GM18507 (cell line): ENCODE data around the gene ERC1.
A peak's percentile ranks its signal among the peaks of the same experiment; 100 is the strongest.

Source experiments
- DNase-seq: peaks from one replicate; pipeline ENCODE4 v3.0.0; 2011; ENCODE audit warnings: low read depth; ENCODE audit not compliant: insufficient read length; ENCODE audit errors: extremely low spot score
- FAIRE-seq: peaks from 2 replicates; lab custom pipeline; 2011; peaks lifted over from hg19 to GRCh38; lab: Jason Lieb, UNC

The ERC1 gene

DNA sequence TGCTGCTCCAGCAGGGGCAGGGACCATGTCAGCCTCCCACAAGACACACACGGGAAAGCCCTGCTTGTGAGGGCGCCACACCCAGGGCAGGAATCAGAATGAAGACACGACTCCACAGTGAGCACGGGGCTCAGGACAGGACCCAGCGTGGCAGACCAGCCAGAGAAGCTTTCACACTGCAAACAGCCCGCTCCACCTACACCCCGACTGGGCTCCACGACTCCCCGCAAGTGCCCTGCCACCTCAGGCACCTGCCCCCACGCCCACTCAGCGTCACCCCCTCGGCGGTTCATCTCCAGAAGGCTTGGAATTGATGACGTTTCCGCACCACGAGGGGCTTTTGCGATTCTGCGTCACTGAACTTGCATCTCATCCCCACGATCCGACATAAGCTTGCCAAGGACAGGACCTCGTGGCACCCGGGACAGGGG lies 512.3 kb downstream of the ERC1 start:
- DNase-seq (no peak), FAIRE-seq (no peak)

DNA sequence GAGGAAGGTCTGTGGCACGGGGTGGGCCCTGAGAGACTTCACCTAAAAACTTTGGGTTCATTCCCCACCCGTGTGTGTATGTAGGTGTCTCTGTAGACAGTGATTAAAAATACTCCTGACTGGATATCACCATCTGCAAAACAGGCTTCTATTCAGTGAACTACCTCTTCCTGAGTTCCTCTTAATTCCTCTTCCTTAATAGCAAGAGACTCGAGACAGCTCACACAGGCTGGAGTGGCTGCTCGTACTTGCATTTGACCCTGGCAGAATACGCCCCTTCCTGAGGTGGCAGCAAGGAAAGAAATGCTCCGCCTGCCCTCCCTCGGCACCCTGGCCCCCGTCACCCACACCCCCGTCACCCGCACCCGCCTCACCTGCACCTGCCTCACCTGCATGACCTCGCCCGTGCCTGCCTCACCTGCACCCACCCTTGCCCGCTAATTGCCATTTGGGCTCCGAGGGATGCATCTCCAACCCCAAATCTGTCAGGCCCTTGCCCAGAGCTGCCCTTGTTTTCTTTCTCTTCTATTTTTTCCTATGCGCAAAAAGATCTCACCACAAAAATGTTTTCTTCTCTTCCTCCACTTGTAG lies 513.4 kb downstream of the ERC1 start:
- FAIRE-seq (no peak), DNase-seq (no peak)

DNA sequence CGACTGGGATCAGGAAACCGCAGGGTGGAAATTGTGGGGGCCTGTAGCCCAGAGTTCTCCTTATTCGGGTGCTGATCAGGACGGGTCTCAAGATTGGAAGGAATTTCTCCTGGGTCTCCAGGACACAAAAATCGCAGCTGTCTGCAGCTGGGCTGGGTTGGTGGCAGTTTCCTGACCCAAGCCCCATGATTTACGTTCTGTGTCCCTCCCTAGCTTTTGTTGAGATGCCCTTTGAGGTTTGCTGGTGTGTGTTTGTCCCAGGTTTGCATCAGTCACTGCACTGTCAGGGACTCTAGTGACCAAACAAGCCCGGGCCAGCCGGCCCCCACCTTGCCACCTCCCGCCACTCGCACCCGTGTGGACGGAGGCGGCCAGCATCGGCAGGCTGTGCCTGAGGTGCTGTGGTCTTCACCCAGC lies 513.9 kb downstream of the ERC1 start:
- DNase-seq (no peak), FAIRE-seq (no peak)

DNA sequence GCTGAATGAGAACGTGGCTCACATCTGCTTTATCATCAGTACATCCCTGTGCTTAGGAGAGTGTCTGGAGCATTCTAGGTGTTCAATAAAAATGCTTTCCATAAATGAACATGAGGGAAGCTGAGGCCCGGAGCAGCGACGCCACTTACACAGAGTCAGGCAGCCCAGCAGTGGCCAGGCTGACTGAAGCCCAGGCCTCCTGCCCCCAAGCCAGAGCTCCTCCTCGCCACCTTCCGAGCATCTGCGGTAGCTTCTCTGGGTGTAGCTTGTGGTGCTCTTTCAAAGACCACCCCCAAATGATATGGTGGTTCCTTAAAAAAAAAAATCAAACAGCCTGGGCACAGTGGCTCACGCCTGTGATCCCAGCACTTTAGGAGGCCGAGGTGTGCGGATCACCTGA lies 514.6 kb downstream of the ERC1 start:
- FAIRE-seq: no peak
- DNase-seq: no peak

DNA sequence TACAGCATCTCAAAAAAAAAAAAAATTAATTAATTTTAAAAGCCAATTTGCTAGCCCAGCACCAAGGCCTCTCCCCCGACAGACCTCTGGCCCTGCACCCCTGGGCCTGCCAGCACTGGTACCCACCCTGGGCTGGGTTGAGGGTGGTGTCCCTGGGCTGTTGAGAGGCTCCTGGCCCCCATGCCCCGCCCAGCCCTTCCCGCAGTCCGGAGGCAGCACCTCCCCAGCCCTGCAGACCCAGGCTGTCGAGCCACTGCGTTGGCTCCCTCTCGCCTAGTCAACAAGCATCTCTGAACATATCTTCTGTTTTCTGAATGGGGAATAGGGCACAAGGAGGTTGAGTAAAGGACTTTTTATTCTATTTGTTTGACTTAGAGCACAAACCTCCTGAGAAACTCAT lies 516.3 kb downstream of the ERC1 start:
- no peak for DNase-seq
- FAIRE-seq: no peak

DNA sequence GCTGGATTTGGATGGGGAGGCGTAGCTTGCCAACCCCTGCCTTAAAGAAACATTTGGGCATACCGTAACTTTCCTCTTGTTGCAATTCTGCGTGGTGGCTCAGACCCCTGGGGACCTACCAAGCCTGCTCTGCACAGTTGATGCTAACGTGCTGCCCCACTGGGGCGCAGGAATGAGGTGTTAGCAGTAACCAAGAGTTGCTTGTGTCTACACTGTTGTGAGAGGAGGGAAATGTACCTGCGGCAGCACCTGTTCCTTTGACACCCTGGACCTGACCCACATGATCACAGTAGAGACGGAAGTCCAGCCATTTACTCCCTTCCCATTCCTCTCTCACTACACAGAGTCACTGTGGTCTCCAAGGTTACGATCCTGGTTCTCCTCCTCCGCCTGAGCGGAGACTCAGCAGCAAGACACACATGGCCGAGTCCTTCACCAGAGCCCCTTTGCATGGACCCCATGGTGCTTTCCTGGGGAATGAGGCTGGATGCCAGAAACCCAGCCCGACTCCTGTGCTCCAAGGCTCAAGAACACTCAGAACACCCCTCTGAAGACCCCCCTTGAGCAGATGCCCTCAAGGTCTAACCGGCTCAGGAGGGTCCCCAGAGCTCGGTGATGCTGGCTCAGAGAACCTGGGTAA lies 518.5 kb downstream of the ERC1 start:
- no peak for FAIRE-seq

DNA sequence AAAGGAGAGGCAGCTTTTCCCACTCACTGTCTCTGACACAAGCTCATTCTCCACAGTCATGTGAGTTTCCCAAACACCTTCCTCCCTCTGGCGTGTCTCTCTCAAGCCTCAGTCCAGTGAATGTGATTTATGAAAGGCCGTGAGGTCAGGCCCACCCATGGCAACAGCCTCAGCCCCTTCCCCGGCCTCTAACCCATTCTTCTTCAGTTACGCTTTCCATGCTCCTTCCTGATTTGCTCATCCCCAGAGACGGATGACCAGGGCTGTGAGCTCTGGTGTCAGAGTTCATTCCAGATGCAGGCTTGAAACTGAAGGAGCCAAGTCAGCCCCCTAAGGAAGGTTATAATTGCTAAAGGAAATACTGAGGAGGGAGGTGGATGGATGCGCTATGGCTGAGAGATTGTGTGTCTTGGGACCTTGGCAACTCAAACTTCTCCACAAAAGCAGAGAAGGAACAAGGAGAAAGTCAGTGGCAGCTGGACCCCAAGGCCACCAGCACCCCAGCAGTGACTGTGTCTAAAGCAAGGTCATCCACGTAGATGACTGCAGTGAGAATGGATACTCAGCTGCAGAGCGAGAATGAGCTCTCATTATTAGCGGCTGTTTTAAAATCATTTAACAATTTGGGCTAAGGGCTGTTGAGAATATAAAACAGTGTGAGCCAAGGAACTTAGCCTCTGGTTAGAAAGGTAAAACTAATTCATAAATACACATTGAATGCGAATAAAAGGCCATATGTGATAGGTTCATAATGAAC lies 519.2 kb downstream of the ERC1 start:
- no peak for DNase-seq
- no peak for FAIRE-seq

More for the DNA sequence above, 518.5 kb downstream of the ERC1 start:
- DNase-seq: no peak

DNA sequence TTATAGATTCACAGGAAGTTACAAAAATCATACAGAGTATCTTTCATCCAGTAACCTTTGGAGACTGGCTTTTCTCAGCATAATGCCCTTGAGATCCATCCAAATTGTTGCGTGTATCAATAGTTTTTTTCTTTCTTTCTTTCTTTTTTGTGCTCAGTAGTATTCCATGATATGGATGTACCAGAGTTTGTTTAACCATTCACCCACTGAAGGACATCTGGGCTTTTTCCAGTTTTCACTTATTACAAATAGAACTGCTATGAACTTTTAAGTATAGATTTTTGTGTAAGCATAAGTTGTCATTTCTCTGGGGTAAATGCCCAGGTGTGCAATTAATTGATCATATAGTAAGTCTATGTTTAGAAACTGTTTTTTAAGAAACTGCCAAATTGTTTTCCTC lies 524.0 kb downstream of the ERC1 start:
- DNase-seq (no peak), FAIRE-seq (no peak)

DNA sequence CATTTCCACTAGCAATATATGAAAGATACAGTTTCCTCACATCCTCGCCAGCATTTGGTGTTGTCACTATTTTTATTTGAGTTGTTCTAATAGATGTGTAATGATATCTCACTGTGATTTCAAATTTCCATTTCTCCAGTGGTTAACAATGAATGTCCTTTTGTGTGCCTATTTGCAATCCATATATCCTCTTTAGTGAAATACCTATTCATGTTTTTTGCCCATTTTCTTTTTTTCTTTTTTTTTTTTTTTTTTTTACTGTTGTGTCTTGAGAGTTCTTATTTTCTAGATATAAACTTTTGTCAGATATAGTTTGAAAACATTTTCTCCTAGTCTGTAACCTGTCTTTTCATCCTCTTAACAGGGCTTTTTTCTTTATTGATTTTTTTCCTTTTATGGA lies 524.4 kb downstream of the ERC1 start:
- no peak for FAIRE-seq
- DNase-seq: no peak

DNA sequence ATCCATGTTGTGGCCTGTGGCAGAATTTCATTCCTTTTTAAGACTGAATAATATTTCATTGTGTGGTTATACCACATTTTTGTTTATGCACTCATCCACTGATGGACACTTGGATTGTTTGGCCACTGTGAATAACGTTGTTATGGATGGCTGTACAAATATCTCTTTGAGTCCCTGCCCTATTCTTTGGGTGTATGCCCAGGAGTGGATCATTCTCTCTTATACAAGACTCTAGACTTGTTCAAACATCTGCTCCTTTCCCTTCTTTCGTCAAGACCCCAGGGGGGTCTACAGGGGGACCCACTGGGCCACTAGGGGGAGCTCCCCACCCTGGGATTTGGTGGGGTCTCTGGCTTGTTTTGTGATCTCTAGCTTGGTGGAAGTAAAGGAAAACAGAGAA lies 526.0 kb downstream of the ERC1 start:
- FAIRE-seq: peak; percentile 59
- DNase-seq: no peak

DNA sequence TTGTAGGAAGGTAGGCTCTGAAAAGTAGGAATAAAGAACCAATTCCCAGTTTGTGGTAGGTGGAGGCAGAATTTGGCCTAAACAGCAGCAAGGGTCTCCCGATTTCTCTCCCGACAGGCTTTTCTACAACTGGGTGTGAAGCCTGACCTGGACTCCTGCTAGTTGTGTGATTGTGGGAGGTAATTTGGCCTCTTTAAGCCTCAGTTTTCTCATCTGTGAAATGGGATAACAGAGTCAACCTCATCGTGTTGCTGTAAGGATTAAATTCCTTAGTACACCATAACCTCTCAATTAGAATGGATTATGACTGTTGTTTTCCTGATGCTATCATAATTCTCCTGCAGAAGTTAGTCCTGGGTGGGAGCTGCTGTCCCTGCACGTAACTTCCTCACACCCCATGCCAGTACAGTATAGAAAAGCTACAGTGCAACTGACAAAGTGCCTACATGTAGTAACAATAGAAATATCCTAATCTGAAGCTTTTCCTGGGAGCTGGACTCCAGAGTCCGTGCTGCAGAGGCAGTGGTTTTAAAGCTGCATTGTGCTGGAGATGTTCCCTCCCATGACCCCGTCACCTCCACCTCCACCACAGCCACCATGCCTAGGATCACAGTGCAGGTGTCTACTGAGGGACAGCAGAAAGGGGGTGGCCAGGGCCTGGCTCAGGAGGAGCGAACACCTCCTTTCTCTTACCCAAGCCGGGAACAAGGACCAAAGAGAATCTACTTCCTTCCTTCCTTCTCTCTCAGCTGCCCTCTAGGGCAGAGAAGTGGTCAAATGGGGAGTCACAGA lies 526.9 kb downstream of the ERC1 start:
- no peak for DNase-seq
- no peak for FAIRE-seq

DNA sequence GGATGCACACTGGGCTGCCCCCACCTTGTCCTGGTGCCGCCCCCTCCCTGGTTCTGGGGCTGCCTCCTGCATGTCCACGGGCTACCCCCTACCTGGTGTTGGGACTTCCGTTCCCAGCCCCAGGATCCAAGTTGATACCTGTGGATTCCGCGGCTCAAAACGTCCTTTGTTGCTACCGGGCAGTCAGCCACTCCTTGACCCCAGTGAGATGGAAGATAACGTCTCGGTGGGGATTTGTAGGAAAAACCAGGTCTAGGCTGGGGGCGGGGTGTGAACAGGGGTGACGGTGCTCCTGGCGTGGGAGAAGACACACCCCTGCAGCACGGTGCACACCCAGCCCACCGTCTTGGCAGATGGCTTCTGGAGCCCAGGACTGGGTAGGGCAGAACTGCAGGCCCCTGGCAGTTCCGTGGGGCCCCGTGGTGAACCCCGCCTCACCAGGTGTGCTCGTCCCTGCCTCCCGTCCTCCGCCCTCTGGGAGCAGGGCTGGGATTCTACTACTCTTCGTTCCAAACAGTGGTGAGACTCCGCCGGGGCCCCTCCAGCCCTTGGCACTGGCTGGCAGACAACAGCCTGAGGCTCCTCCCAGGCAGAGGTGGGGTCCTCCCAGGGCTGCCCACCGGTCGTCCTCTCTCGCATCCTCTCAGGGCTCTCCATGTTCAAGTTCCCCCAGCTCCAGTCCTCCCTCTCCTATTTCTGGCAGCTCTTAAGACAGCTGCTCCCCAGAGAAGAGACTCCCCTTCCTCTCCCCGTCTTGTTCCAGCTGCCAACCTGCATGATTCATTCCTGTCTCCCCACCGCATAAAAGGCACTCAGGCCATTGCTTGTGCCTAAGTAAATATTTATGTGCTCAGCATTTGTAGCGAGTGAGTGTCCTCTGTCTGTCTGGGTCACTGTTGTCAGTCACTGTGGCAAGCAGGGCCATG lies 527.8 kb downstream of the ERC1 start:
- no peak for DNase-seq
- no peak for FAIRE-seq

DNA sequence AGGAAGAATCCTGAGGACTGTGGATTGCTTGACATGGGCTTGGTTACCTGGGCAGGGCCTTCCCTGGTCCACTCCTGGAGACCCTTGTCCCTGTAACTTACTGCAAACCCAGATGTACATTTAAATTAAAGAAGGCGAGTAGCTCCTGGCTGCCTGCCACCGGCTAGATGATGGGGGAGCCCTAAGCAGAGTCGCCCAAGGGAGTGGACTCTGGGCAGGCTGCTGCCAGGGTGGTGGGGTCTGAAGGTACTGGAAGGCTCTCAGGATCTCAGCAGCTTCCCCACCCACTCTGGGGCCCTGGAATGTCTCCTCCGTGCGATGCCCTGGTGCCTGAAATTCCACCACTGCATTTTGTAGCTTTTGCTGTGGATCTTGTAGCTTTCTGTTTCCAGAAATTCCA lies 528.6 kb downstream of the ERC1 start:
- DNase-seq (no peak), FAIRE-seq (no peak)

DNA sequence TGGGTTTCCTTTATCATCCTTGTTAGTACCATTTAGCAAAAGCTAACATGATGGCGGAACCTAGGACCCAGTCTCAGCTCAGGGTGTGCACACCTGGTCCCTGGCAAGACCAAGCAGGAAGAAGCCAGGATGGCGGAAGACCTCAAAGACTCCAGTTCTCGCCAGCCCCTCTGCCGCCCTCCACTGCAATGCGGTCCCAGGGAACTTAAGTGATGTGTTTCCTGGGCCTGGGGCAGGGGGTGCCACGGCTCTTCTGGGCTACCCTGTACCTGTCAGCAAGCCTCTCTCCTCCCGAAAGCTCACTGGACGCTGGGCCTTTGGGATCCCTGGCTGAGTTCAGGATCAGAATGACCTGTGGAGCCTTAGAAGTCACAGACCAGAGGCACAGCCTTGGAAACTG lies 532.0 kb downstream of the ERC1 start:
- no peak for FAIRE-seq

DNA sequence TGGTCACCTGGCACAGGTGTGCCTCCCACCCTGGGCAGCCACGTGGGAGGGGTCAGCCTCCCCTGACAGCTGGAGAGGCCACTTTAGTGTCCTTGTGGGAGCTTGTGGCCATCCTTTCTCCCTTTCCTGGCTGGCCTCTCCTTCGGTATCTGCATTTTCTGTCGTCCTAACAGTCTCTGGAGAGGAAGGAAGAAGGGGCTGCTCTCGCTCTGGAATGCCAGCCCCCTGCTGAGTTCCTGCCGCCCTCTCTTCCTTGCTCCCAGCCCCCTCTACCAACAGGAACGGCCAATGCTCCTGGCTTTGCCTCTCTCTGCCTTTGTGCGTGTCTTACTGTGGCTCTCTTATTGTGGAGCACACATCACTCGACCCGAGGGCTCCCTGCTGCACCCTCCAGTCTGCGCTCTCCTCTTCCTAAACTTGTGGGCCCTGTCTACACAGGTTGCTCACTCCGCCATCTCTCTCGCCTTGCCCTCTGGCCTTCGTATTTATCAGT lies 532.6 kb downstream of the ERC1 start:
- no peak for DNase-seq
- FAIRE-seq: no peak

More for the DNA sequence above, 532.0 kb downstream of the ERC1 start:
- no peak for DNase-seq

DNA sequence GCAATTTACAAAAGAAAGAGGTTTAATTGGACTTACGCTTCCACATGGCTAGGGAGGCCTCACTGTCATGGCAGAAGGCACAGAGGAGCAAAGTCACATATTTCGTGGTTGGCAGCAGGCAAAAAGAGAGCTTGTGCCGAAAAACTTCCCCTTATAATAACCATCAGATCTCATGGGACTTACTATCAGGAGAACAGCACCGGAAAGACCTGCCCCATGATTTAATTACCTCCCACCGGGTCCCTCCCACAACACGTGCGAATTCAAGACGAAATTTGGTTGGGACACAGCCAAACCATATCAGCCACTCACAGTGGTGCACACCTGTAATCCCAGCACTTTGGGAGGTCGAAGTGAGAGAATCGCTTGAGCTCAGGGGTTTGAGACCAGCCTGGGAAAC lies 534.8 kb downstream of the ERC1 start:
- FAIRE-seq (peak; percentile 18), DNase-seq (no peak)

DNA sequence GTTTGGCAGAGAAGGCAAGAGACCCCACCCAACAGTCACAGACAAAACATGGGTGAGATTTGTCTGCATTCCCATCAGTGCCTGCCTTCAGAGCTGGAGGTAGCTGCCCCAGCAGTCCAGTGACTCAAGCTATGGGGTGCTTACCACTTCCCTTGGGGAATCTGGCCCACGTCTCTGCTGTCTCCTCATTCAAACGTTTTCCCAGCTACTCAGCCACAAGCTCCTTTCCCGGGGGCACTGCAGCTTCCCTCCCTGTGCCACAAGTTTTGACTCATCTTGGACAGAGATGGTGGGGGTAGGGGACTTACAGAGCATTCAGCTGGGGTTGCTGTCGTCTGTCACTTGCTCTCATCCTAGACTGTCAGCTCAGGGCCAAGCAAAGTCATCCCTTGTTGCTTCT lies 536.8 kb downstream of the ERC1 start:
- DNase-seq (no peak), FAIRE-seq (no peak)

DNA sequence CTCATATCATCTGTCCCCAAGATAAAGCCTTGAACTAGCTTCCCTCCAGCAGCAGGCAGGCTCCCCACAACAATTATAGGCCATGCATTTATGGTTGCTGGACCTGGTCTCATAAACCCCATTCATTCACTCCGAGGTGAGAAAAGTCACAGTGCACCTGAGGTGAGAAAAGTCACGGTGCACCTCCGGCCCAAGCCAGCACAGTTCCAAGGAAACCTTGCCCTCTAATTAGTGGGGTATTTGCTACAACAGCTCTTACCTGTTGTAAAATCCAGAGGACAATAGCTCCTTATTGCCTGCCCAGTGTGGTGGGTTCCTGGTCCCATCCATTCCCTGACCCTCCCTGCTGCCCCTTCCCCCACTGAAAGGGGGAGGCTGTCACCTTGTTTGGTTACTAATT lies 537.8 kb downstream of the ERC1 start:
- no peak for DNase-seq
- FAIRE-seq: no peak

DNA sequence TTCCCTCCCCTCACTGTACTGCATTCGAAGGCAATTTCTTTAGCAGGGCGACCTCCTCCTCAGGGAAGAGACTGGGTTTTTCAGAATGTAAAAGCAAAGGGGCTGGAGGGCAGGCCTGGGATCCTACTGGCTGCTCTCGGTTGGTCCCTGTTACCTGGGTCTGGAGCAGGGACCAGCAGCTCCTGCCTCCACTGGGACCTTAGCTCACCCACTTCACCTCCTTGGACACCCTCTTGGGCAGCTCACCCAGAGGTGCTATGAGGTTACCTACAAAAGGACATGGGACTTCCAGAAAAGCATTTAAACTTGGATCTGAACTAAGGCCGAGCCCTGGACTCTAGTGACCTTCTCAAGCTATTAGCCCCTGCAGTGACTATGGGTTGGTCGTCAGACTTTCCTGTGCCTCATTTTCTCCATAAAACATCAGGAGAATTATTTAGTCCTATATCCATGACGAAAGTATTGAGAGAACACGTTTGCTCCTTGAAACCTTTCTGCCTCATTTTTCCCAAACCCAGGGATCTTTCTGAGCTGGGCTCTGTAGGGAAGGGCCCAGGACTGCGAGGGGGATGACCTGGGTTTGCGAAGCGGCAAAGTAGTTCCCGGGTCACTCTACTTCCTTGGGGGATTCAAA lies 538.3 kb downstream of the ERC1 start:
- FAIRE-seq (peak; percentile 9), DNase-seq (no peak)
